Kidney epithelial cell (primary cell): ENCODE results near the gene MTMR2. TPM values are rescaled to one million over a fixed set of nuclear protein-coding genes. Genes with fewer than 3 reads are reported as not detected.
A peak's percentile ranks its signal among the peaks of the same experiment; 100 is the strongest.
"Not testable (repeated sequence)": the region's sequence is repeated elsewhere in the genome, so short reads cannot be mapped to it uniquely, and the experiment has no call there.

Source experiments
- DNase-seq: peaks from one replicate; pipeline ENCODE4 v3.0.0-alpha.2; 2010; ENCODE audit warnings: low read depth
- H3K27me3 ChIP-seq: 2 replicates; pipeline ENCODE4 v1.6.0; 2011; ENCODE audit warnings: low read length; ENCODE audit not compliant: control insufficient read depth, insufficient read depth
- H3K36me3 ChIP-seq: 2 replicates; pipeline ENCODE4 v1.5.1; 2011; ENCODE audit warnings: low read length; ENCODE audit not compliant: control insufficient read depth, insufficient read depth
- H3K4me3 ChIP-seq: 2 replicates; pipeline ENCODE4 v1.5.1; 2011; ENCODE audit warnings: low read depth, mild to moderate bottlenecking, control low read depth, low read length
- total RNA-seq: library from RNA; depleted of rRNA; stranded (reverse); fragments of >200 nt; gene quantifications from 2 replicates; pipeline ENCODE4 v1.2.3, GENCODE V29; 2015
- TF ChIP-seq, protein P1 (sequence below): IDR thresholded peaks from 2 replicates; pipeline ENCODE4 v1.5.1; 2011; ENCODE audit warnings: mild to moderate bottlenecking, moderate library complexity, low read length, control low read depth, inconsistent platforms; ENCODE audit not compliant: insufficient read depth, poor library complexity, severe bottlenecking

MTMR2 gene
- total RNA-seq, 1 donor from 2014 or later: 33.9 TPM

GRCh38 chr11:95884376-95884775 lies 39.5 kb downstream of the MTMR2 start:
- H3K27me3 ChIP-seq: no peaks in the 10 kb centered on the region
- no peak overlapping the region for H3K4me3 ChIP-seq
- no peak for DNase-seq
- no peaks in the 10 kb centered on the region for H3K36me3 ChIP-seq
- TF ChIP-seq, protein P1, sequence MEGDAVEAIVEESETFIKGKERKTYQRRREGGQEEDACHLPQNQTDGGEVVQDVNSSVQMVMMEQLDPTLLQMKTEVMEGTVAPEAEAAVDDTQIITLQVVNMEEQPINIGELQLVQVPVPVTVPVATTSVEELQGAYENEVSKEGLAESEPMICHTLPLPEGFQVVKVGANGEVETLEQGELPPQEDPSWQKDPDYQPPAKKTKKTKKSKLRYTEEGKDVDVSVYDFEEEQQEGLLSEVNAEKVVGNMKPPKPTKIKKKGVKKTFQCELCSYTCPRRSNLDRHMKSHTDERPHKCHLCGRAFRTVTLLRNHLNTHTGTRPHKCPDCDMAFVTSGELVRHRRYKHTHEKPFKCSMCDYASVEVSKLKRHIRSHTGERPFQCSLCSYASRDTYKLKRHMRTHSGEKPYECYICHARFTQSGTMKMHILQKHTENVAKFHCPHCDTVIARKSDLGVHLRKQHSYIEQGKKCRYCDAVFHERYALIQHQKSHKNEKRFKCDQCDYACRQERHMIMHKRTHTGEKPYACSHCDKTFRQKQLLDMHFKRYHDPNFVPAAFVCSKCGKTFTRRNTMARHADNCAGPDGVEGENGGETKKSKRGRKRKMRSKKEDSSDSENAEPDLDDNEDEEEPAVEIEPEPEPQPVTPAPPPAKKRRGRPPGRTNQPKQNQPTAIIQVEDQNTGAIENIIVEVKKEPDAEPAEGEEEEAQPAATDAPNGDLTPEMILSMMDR: no peak

- Histone ChIP-seq H3K4me3 (no peak overlapping the region), H3K36me3 (no peaks in the 10 kb centered on the region), H3K27me3 (no peaks in the 10 kb centered on the region)
- DNase-seq: no peak
- TF ChIP-seq, protein P1: no peak
These were observed 40.5 kb downstream of the MTMR2 start for GRCh38 chr11:95883381-95883780.

GRCh38 chr11:95877291-95877690 lies 46.6 kb downstream of the MTMR2 start:
- H3K36me3 ChIP-seq: no peaks in the 10 kb centered on the region
- no peaks in the 10 kb centered on the region for H3K27me3 ChIP-seq
- peak; percentile 95 for DNase-seq
- TF ChIP-seq, protein P1: no peak
- no peak overlapping the region for H3K4me3 ChIP-seq

- H3K27me3 ChIP-seq, H3K36me3 ChIP-seq, H3K4me3 ChIP-seq, DNase-seq: not testable (repeated sequence)
These were observed 53.0 kb downstream of the MTMR2 start for GRCh38 chr11:95870877-95871276.

DNA sequence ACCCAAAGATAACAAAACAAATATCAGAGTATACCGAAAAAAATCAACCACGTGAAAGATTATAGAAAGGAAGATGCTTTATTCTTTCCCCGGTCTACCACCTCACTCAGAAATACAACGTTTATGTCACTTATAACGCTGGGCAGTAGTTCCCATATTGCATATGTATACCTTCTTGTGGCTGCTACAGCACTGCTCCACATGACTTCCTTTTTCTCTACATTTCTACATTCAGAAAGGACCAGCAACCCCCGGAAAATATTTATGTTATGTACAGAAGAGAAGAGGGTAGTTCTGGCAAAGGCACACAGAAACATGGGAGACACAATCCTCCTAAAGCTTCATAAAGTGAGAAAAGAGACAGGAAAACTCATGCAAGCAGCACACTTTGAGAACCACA lies 56.8 kb downstream of the MTMR2 start:
- no peaks in the 10 kb centered on the region for H3K36me3 ChIP-seq
- no peak for DNase-seq
- H3K4me3 ChIP-seq: no peak overlapping the region

GRCh38 chr11:95863486-95864140 lies 60.3 kb downstream of the MTMR2 start:
- TF ChIP-seq, protein P1: no peak
- DNase-seq: no peak

More for the DNA sequence above, 56.8 kb downstream of the MTMR2 start:
- TF ChIP-seq, protein P1: no peak
- H3K27me3 ChIP-seq: no peaks in the 10 kb centered on the region

GRCh38 chr11:95860024-95860423 lies 63.9 kb downstream of the MTMR2 start:
- H3K4me3 ChIP-seq, H3K36me3 ChIP-seq, H3K27me3 ChIP-seq, DNase-seq: not testable (repeated sequence)

More at GRCh38 chr11:95863486-95864140, 60.3 kb downstream of the MTMR2 start:
- Histone ChIP-seq H3K4me3 (no peak overlapping the region), H3K27me3 (no peaks in the 10 kb centered on the region), H3K36me3 (no peaks in the 10 kb centered on the region)

DNA sequence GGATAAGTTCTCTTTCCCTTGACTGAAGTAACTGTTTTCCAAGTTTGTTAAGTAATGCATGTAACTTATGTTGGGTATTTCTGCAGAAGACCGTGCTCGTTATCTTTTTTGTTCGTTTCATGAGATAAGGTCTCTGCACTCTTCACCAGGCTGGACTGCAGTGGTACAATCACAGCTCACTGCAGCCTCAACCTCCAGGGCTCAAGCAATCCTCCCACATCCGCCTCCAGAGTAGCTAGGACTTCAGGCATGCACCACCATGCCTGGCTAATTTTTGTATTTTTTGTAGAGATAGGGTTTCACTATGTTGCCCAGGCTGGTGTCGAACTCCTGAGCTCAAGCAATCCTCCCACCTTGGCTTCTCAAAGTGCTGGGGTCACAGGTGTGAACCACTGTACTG lies 69.5 kb downstream of the MTMR2 start:
- not testable (repeated sequence) for H3K27me3 ChIP-seq, H3K36me3 ChIP-seq, H3K4me3 ChIP-seq, DNase-seq
